ENCODE data around the gene CGB8.

GRCh38 chr19:49065905-49066512, 17.1 kb upstream of the CGB8 start:
- TF ChIP-seq POLR2A (IDR thresholded peaks at IDR 0.05) (no peak), CTCF (IDR thresholded peaks at IDR 0.05) (no peak), POLR2AphosphoS5 (IDR thresholded peaks at IDR 0.05) (no peak)
